GM12873 (cell line): ENCODE data around the gene FRMD4A.
A peak's percentile ranks its signal among the peaks of the same experiment; 100 is the strongest.

ENCODE experiments used
- TF ChIP-seq, protein P1 (sequence below): IDR thresholded peaks from 2 replicates; pipeline ENCODE4 v1.5.1; 2012; ENCODE audit warnings: low read depth, mild to moderate bottlenecking, moderate library complexity, low read length, control low read depth; ENCODE audit not compliant: insufficient read depth; ENCODE audit errors: missing control alignments

Gene FRMD4A

DNA sequence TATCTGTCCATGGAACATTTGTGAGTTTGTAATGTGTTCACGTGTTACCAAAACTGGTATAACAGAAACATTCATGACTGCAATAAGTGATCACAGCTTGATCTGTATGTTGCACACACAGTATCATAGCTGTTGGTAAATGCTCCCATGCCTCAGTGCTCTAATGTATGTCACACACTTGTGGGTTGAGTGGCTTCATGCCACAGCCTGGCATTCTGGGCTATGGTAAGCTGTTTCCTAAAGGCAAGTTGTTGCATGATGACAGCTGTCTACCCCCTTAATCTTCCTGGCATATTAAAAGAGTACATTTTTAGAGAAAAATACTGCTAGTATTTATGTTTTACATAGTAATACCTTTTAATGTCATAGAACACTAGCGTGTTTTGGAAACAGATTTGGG is 708.8 kb downstream of the FRMD4A start:
- TF ChIP-seq, protein P1, sequence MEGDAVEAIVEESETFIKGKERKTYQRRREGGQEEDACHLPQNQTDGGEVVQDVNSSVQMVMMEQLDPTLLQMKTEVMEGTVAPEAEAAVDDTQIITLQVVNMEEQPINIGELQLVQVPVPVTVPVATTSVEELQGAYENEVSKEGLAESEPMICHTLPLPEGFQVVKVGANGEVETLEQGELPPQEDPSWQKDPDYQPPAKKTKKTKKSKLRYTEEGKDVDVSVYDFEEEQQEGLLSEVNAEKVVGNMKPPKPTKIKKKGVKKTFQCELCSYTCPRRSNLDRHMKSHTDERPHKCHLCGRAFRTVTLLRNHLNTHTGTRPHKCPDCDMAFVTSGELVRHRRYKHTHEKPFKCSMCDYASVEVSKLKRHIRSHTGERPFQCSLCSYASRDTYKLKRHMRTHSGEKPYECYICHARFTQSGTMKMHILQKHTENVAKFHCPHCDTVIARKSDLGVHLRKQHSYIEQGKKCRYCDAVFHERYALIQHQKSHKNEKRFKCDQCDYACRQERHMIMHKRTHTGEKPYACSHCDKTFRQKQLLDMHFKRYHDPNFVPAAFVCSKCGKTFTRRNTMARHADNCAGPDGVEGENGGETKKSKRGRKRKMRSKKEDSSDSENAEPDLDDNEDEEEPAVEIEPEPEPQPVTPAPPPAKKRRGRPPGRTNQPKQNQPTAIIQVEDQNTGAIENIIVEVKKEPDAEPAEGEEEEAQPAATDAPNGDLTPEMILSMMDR, result no peak

DNA sequence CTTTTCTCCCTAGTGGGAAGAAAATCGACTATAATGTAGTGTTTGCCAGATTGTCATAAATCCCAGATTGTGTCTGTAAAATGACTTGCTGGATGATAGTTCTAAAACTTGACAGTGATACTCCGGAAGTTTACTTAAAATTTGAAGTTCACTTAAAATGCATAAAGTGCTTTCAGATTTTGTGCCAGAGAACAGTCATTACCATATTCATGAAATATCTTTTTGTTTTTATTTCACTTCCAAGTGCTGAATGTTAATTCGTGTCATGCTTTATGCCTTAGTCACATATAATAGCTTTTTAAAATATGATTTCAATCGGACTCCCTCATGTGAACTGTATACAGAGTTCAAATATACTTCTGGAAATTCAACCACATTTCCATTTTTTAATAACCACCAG is 713.6 kb downstream of the FRMD4A start:
- TF ChIP-seq, protein P1, result no peak

DNA sequence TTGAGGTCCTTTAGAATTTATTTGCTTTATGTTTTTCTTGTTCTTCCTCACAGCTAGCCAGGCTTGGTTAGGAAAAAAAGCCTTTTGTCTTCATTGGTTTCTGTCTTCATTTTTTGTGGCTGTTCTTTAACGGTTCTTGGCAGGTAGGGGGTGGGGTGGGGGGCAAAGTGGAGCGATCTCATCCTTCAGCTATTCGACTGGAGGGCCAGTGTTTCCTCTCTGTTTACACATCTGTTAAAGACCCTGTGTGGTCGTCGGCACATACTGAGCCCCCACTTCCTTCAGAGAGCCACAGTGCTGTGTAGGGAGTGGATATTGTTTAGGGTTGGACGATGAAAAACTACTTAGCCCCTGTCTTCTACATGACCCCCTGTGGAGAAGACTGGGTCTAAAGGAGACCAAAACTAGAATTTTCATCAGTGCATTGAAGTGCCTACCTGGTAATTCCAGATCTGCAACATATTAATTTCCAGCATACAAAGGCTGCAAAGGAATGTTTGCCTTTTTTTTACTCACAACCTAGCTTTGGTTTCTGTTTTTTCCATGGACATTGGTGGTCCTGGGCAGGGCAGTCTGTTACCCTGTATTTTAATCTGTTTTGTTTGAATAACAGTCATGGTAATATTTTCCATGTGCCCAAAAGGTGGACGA is 714.9 kb downstream of the FRMD4A start:
- TF ChIP-seq, protein P1, result no peak

DNA sequence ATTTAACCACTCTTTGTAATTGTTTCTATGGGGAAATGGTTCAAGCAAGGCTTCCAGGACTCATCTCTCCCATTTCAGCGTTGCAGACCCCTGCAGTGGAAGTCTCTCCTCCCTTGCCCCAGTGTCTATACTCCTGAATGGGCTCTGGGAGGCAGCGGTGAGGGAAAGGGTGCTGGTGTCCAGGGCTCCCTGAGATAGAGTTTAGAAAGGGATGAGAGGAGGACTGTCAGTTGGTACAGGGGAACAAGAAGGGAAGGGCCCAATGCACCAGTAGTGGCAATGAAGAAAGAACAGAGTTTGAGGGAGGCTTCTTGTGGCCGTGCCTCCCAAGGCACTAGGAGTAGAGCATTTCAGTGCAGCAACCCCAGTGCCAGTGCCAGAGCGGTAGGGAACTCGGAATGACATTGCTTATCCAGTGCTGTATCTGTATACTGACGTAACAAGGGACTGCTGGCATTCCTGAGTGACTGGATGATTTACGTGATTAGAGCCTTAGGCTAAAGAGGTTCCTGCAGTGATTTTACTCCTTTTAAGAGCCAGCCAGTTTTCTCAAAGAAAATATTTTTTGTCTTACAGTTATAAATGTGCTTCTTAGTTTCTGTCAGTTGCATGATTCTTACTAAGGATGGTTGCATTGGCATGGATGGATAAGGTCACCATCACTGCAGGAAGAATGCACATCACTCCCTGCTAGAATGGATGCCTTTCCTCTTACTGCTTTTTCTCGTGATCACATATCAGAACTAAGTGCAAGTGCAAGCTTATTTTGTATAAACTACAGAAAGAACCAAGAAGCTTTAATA is 716.0 kb downstream of the FRMD4A start:
- TF ChIP-seq, protein P1, result no peak

DNA sequence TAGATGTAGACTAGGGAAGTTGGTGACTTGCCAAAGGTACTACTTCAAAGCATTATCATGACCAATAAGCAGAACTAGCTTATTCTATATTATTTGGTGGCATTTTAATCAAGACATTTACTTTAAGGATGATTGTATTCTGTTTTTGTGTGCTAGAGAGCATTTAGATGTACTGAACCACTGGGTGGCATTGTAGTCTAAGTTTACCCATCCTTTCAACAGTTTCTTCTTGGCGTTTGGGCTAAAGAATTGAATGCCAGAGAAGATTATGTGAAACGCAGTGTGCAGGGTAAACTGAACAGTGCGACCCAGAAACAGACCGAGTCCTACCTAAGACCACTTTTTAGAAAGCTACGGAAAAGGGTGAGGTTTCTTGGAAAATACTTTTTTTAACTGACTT is 717.2 kb downstream of the FRMD4A start:
- TF ChIP-seq, protein P1, result peak; percentile 27

DNA sequence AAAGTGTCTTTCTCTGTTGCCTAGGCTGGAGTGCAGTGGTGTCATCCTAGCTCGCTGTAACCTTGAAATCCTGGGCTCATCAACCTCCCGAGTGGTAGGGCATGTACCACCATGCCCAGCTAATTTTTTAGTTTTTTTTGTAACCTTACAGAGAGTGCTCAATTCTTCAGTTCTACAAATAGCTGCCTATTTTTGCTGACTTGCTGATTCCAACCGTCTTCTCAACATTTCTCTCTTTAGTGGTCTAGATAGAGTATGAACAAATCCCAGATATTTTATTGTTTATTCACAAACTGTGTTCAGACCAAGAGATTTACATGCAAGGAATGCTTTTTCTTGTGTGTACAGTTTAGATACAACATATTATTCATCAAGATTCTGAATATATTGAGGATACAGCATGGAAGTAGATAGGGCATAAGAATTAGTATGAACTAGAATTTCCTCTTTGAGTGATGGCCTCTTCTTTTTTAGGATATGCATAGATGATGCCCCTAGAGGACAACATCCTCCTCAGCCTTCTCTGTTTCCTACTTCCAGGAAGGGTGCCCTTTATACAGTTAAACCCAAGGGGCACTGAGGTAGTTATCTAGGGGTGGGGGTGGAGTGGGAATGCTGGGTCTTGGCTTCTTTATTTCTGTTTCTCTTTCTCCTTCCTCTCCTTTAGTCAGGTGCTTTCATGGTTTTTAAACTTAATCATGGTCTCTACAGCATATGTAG is 717.9 kb downstream of the FRMD4A start:
- TF ChIP-seq, protein P1, result no peak

DNA sequence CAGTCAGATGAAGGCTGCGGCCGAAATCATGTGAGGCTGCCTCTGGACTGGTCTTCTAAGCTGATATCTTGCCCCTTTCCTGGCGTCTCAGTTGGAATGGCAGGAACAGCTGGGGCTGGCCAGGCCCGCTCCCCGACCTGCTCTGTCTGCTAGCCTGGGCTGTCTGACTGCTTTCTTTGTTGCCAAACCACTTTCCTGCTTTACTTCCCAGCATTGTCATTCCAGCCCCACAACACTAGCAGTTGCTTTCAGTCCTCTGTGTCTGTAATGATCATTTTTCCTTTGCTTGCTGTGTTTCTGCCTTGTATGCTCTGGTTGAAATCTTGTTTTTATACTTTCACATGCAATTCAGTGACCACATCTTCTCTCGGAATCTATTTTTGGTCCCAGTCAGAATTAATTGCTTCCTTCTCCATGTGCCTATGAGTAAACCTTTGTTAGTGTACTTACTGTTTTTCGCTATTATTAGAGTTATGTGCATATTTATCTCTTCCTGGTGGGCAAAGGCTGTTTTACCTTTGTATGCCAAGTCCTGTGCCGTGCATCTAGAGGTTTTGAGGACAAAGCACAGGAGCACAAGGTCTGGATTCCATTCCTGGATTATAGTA is 722.4 kb downstream of the FRMD4A start:
- TF ChIP-seq, protein P1, result no peak
